DND-41 (cell line): Measurements from ENCODE around the gene ZNF574.

ENCODE experiments used
- EZH2 ChIP-seq: IDR thresholded peaks from 3 replicates; pipeline ENCODE4 v1.6.1; 2012; ENCODE audit warnings: borderline replicate concordance, low read depth, mild to moderate bottlenecking, moderate library complexity, low read length, inconsistent platforms; ENCODE audit not compliant: severe bottlenecking
- TF ChIP-seq, protein P1 (sequence below): IDR thresholded peaks from 2 replicates; pipeline ENCODE4 v1.5.1; 2012; ENCODE audit warnings: borderline replicate concordance, low read length, moderate library complexity, mild to moderate bottlenecking; ENCODE audit not compliant: poor library complexity, severe bottlenecking; ENCODE audit errors: extremely low read depth

DNA sequence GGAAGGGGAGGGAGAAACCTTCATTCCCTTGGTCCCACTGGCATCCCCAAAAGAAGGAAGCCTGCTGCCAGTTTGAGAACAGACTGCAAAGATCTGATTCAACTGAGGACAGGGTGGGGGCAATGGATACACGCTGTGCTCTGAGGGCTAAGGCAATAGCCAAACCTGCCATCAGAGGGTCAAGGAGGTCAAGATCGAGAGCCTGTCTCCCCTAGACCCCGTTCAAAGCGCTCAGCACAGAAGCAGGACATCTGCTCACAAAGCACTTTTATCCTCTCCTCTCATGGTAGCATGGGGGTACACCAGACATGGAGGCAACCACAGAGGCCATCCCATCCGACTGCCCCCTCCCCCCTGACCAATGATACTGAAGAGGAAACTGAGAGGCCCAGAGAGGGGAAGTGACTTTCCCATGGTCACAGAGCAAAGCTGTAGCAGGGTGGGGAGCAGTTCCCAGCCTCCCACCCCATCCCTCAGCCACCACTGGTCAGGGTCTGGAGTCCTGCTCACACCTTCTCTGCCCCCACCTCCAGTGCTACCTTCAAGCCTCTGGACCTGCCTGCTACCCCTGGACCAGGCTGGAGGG is 45.2 kb downstream of the ZNF574 start:
- TF ChIP-seq, protein P1, sequence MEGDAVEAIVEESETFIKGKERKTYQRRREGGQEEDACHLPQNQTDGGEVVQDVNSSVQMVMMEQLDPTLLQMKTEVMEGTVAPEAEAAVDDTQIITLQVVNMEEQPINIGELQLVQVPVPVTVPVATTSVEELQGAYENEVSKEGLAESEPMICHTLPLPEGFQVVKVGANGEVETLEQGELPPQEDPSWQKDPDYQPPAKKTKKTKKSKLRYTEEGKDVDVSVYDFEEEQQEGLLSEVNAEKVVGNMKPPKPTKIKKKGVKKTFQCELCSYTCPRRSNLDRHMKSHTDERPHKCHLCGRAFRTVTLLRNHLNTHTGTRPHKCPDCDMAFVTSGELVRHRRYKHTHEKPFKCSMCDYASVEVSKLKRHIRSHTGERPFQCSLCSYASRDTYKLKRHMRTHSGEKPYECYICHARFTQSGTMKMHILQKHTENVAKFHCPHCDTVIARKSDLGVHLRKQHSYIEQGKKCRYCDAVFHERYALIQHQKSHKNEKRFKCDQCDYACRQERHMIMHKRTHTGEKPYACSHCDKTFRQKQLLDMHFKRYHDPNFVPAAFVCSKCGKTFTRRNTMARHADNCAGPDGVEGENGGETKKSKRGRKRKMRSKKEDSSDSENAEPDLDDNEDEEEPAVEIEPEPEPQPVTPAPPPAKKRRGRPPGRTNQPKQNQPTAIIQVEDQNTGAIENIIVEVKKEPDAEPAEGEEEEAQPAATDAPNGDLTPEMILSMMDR: no peak
- no peak for TF ChIP-seq EZH2
